Measurements from ENCODE around the gene GPR107.

GRCh38 chr9:130173666-130173983, 119.9 kb downstream of the GPR107 start:
- TF ChIP-seq POLR2AphosphoS5 (IDR thresholded peaks at IDR 0.05) (no peak), POLR2A (IDR thresholded peaks at IDR 0.05) (no peak), EP300 (IDR thresholded peaks at IDR 0.05) (no peak)

Data from stomach (tissue), 4 donors.